H9 (cell line): Measurements from ENCODE around the gene GPATCH11. TPM values are rescaled to one million over a fixed set of nuclear protein-coding genes. Genes with fewer than 3 reads are reported as not detected.

Source experiments
- DNase-seq: peaks from one replicate; pipeline ENCODE4 v3.0.0-alpha.2; 2017
- H2AFZ ChIP-seq: one replicate; pipeline ENCODE4 v1.6.1; 2013; ENCODE audit warnings: mild to moderate bottlenecking, low read length, control low read depth, moderate library complexity
- H2AK5ac ChIP-seq: 2 replicates; pipeline ENCODE4 v1.6.1; 2013; ENCODE audit warnings: low read length, control low read depth, mixed read lengths; ENCODE audit not compliant: insufficient read length
- H2BK120ac ChIP-seq: one replicate; pipeline ENCODE4 v1.6.1; 2013; ENCODE audit warnings: low read depth, mild to moderate bottlenecking, low read length, control low read depth, inconsistent platforms; ENCODE audit not compliant: poor library complexity, severe bottlenecking
- H2BK12ac ChIP-seq: 2 replicates; pipeline ENCODE4 v1.6.1; 2013; ENCODE audit warnings: low read length, control low read depth, mixed read lengths, low read depth; ENCODE audit not compliant: insufficient read length
- H2BK15ac ChIP-seq: 2 replicates; pipeline ENCODE4 v1.6.1; 2013; ENCODE audit warnings: low read depth, low read length, control low read depth
- H2BK20ac ChIP-seq: one replicate; pipeline ENCODE4 v1.6.1; 2013; ENCODE audit warnings: low read depth, mild to moderate bottlenecking, low read length, control low read depth, inconsistent platforms; ENCODE audit not compliant: poor library complexity, severe bottlenecking
- H2BK5ac ChIP-seq: 2 replicates; pipeline ENCODE4 v1.6.1; 2013; ENCODE audit warnings: low read length, control low read depth, mixed read lengths; ENCODE audit not compliant: insufficient read length
- H3K14ac ChIP-seq: 2 replicates; pipeline ENCODE4 v1.6.1; 2013; ENCODE audit warnings: low read length, control low read depth; ENCODE audit not compliant: insufficient read depth
- H3K18ac ChIP-seq: 2 replicates; pipeline ENCODE4 v1.6.1; 2013; ENCODE audit warnings: low read depth, mild to moderate bottlenecking, mixed read lengths, low read length, control low read depth; ENCODE audit not compliant: insufficient read length
- H3K23ac ChIP-seq: 2 replicates; pipeline ENCODE4 v1.6.1; 2013; ENCODE audit warnings: low read length, control low read depth, mixed read lengths, low read depth; ENCODE audit not compliant: insufficient read length
- H3K23me2 ChIP-seq: 2 replicates; pipeline ENCODE4 v1.6.1; 2013; ENCODE audit warnings: low read depth, mild to moderate bottlenecking, mixed read lengths, low read length, control low read depth; ENCODE audit not compliant: insufficient read length, poor library complexity, severe bottlenecking
- H3K27ac ChIP-seq: 2 replicates; pipeline ENCODE4 v1.5.1; 2013; ENCODE audit warnings: low read length, control low read depth, mixed read lengths, low read depth; ENCODE audit not compliant: insufficient read length
- H3K27me3 ChIP-seq: 2 replicates; pipeline ENCODE4 v1.6.1; 2013; ENCODE audit warnings: low read length, control low read depth, inconsistent platforms; ENCODE audit not compliant: insufficient read depth
- H3K4ac ChIP-seq: 2 replicates; pipeline ENCODE4 v1.6.1; 2013; ENCODE audit warnings: low read depth, mild to moderate bottlenecking, control low read depth, inconsistent platforms, low read length, moderate library complexity
- H3K4me1 ChIP-seq: 2 replicates; pipeline ENCODE4 v1.6.1; 2013; ENCODE audit warnings: low read length, control low read depth, inconsistent platforms; ENCODE audit not compliant: insufficient read depth
- H3K4me2 ChIP-seq: 2 replicates; pipeline ENCODE4 v1.6.1; 2013; ENCODE audit warnings: low read length, control low read depth, mixed read lengths; ENCODE audit not compliant: insufficient read length, insufficient read depth
- H3K56ac ChIP-seq: 2 replicates; pipeline ENCODE4 v1.6.1; 2013; ENCODE audit warnings: low read depth, mild to moderate bottlenecking, mixed read lengths, low read length, control low read depth; ENCODE audit not compliant: insufficient read length
- H3K79me1 ChIP-seq: 2 replicates; pipeline ENCODE4 v1.6.1; 2013; ENCODE audit warnings: low read depth, mild to moderate bottlenecking, moderate library complexity, low read length, control low read depth, inconsistent platforms; ENCODE audit not compliant: insufficient read depth, poor library complexity, severe bottlenecking
- H3K79me2 ChIP-seq: 2 replicates; pipeline ENCODE4 v1.6.1; 2013; ENCODE audit warnings: low read length, control low read depth, inconsistent platforms; ENCODE audit not compliant: insufficient read depth
- H3K9ac ChIP-seq: 2 replicates; pipeline ENCODE4 v1.6.1; 2013; ENCODE audit warnings: low read length, control low read depth, mixed read lengths; ENCODE audit not compliant: insufficient read length; ENCODE audit errors: extremely low read depth
- H3K9me3 ChIP-seq: one replicate; pipeline ENCODE4 v1.6.1; 2013; ENCODE audit warnings: low read depth, low read length, inconsistent platforms; ENCODE audit not compliant: control insufficient read depth
- H3T11ph ChIP-seq: one replicate; pipeline ENCODE4 v1.6.1; 2013; ENCODE audit warnings: mild to moderate bottlenecking, low read length, control low read depth, inconsistent platforms
- H4K20me1 ChIP-seq: one replicate; pipeline ENCODE4 v1.6.1; 2013; ENCODE audit not compliant: control insufficient read depth, insufficient read length, insufficient read depth
- H4K5ac ChIP-seq: 2 replicates; pipeline ENCODE4 v1.6.1; 2013; ENCODE audit warnings: low read depth, mild to moderate bottlenecking, mixed read lengths, low read length, control low read depth; ENCODE audit not compliant: insufficient read length
- H4K8ac ChIP-seq: replicated peaks from 2 replicates; pipeline ENCODE4 v1.6.1; 2013; ENCODE audit warnings: low read length, control low read depth, mixed read lengths, low read depth; ENCODE audit not compliant: insufficient read length
- H4K91ac ChIP-seq: 2 replicates; pipeline ENCODE4 v1.6.1; 2013; ENCODE audit warnings: low read depth, mild to moderate bottlenecking, moderate library complexity, mixed read lengths, low read length, control low read depth; ENCODE audit not compliant: insufficient read length
- H3K27ac Mint-ChIP-seq, 3 experiments: 2 replicates in 2 of 3; 3 replicates in 1 of 3; pipeline ENCODE4 v1.8.0; 2020 to 2021; ENCODE audit warnings: mixed read lengths in 3 of 3, mild to moderate bottlenecking in 1 of 3, moderate library complexity in 1 of 3
- H3K27me3 Mint-ChIP-seq: 2 replicates; pipeline ENCODE4 v1.8.0; 2021; ENCODE audit warnings: low read depth, mild to moderate bottlenecking, moderate library complexity, mixed read lengths
- H3K36me3 Mint-ChIP-seq, 3 experiments: 2 replicates in 2 of 3; 3 replicates in 1 of 3; pipeline ENCODE4 v1.8.0; 2020 to 2021; ENCODE audit warnings: low read depth in 3 of 3, mixed read lengths in 3 of 3; ENCODE audit not compliant: insufficient read depth in 1 of 3
- H3K4me1 Mint-ChIP-seq, 2 experiments: 2 replicates each; pipeline ENCODE4 v1.8.0; 2020; ENCODE audit warnings: mixed read lengths in 2 of 2
- H3K4me3 Mint-ChIP-seq, 2 experiments: 2 replicates in 1 of 2; 3 replicates in 1 of 2; pipeline ENCODE4 v1.8.0; 2020 to 2021; ENCODE audit warnings: mild to moderate bottlenecking in 2 of 2, mixed read lengths in 2 of 2, moderate library complexity in 1 of 2
- H3K9me3 Mint-ChIP-seq, 2 experiments: 2 replicates in 1 of 2; 3 replicates in 1 of 2; pipeline ENCODE4 v1.8.0; 2020; ENCODE audit warnings: mild to moderate bottlenecking in 2 of 2, mixed read lengths in 2 of 2, moderate library complexity in 1 of 2
- CTCF ChIP-seq: fragments of 200-600 bp; sonication (generic); conservative IDR thresholded peaks from 3 replicates; pipeline ENCODE4 v1.8.0; 2021; ENCODE audit warnings: antibody characterized with exemption, mild to moderate bottlenecking
- WGBS: extraction: QIAGEN DNeasy Blood & Tissue Kit; methylation state at CpG from one replicate; pipeline ENCODE4 v1.1.7; 2013; ENCODE audit warnings: missing lambda C conversion rate, low lambda C conversion rate, mixed read lengths; ENCODE audit not compliant: insufficient read length; ENCODE audit errors: extremely low coverage; 5-methylcytosine and 5-hydroxymethylcytosine counted together
- total RNA-seq: library from RNA; stranded (reverse); gene quantifications from 2 replicates; pipeline ENCODE4 v1.2.1, GENCODE V29; 2021

The GPATCH11 gene
- total RNA-seq, 1 experiment from 2014 or later = 3.1 TPM

- H4K8ac ChIP-seq = no peak overlapping the region
- H2BK20ac ChIP-seq = no peak overlapping the region
- no peak overlapping the region for H2AK5ac ChIP-seq
- H3K23me2 ChIP-seq = no peaks in the 10 kb centered on the region
- no peaks in the 10 kb centered on the region for H3K4me1 ChIP-seq
- no peaks in the 10 kb centered on the region for H3K79me2 ChIP-seq
- DNase-seq = peak; percentile 43
- H3K9me3 Mint-ChIP-seq = no peaks in the 10 kb centered on the region
- H2BK5ac ChIP-seq = no peak overlapping the region
- no peak overlapping the region for H4K5ac ChIP-seq
- no peak overlapping the region for H2BK120ac ChIP-seq
- H3K27me3 ChIP-seq = no peaks in the 10 kb centered on the region
- peaks cover 11 to 20% of the 10 kb centered on the region in 2 experiments for H3K4me1 Mint-ChIP-seq
- H3K4ac ChIP-seq = no peak overlapping the region
- H3K18ac ChIP-seq = no peak overlapping the region
- H3K56ac ChIP-seq = no peak overlapping the region
- no peak overlapping the region for H2BK12ac ChIP-seq
- no peaks in the 10 kb centered on the region for H3K27me3 Mint-ChIP-seq
- no peak overlapping the region for H3T11ph ChIP-seq
- TF ChIP-seq CTCF = no peak
- H3K9ac ChIP-seq = no peak overlapping the region
- peak overlapping the region in 2 of 3 experiments; percentile 82 to 90; a peak in 3 of 7 replicates for H3K27ac Mint-ChIP-seq
- H3K9me3 ChIP-seq = no peaks in the 10 kb centered on the region
- no peaks in the 10 kb centered on the region for H3K79me1 ChIP-seq
- no peak overlapping the region for H3K4me2 ChIP-seq
- no CpG with 5 or more reads among the region's 5 CpGs for whole genome bisulfite sequencing
- H3K14ac ChIP-seq = no peak overlapping the region
- H3K23ac ChIP-seq = no peak overlapping the region
- H3K4me3 Mint-ChIP-seq = no peak overlapping the region
- H4K91ac ChIP-seq = no peak overlapping the region
- no peaks in the 10 kb centered on the region for H4K20me1 ChIP-seq
- H2AFZ ChIP-seq = no peak overlapping the region
- peaks cover 13 to 48% (median 45%) of the 10 kb centered on the region in 3 experiments; a peak in 6 of 7 replicates for H3K36me3 Mint-ChIP-seq
- H3K27ac ChIP-seq = no peak overlapping the region
- no peak overlapping the region for H2BK15ac ChIP-seq
These were observed 20.8 kb downstream of the GPATCH11 start for GRCh38 chr2:37105150-37105549.
